Activated CD8-positive, alpha-beta memory T cell treated with anti-CD3 and anti-CD28 coated beads for 36 hours (primary cell): ENCODE measurements around the gene GSK3A. TPM values are rescaled to one million over a fixed set of nuclear protein-coding genes. Genes with fewer than 3 reads are reported as not detected.

Experiments
- CTCF ChIA-PET: fragments of 350-600 bp; sonication (Branson Sonifier 250); formaldehyde crosslinking; loops from one replicate; lab custom pipeline; 2021; ENCODE audit warnings: antibody characterized with exemption; lab: Charles Lee
- POLR2A ChIA-PET: fragments of 350-600 bp; sonication (Branson Sonifier 250); formaldehyde crosslinking; loops from one replicate; lab custom pipeline; 2021; ENCODE audit warnings: antibody characterized with exemption; lab: Charles Lee
- total RNA-seq, 2 experiments: library from RNA; stranded (reverse); gene quantifications; one replicate each; pipeline ENCODE4 v1.2.3, GENCODE V29; 2021

Gene GSK3A
- total RNA-seq, 2 experiments from 2014 or later: 50.3 to 50.8 TPM

DNA sequence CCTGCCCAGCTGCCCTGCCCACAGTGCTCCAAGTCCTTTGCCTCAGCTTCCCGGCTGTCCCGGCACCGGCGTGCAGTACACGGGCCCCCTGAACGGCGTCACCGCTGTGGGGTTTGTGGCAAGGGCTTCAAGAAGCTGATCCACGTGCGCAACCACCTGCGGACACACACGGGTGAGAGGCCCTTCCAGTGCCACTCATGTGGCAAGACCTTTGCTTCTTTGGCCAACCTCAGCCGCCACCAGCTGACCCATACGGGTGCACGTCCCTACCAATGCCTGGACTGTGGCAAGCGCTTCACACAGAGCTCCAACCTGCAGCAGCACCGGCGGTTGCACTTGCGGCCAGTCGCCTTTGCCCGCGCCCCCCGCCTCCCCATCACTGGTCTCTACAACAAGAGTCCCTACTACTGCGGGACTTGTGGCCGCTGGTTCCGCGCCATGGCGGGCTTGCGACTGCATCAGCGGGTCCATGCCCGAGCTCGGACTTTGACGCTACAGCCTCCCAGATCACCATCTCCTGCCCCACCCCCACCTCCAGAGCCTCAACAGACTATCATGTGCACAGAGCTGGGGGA, 16.6 kb downstream of the GSK3A start:
- ChIA-PET POLR2A (interaction anchor here (0.6 kb wide), 1 partner anchor 11 kb away, joined by 3 read pairs; no protein-coding TSS in a partner anchor), CTCF (no interaction called here)

DNA sequence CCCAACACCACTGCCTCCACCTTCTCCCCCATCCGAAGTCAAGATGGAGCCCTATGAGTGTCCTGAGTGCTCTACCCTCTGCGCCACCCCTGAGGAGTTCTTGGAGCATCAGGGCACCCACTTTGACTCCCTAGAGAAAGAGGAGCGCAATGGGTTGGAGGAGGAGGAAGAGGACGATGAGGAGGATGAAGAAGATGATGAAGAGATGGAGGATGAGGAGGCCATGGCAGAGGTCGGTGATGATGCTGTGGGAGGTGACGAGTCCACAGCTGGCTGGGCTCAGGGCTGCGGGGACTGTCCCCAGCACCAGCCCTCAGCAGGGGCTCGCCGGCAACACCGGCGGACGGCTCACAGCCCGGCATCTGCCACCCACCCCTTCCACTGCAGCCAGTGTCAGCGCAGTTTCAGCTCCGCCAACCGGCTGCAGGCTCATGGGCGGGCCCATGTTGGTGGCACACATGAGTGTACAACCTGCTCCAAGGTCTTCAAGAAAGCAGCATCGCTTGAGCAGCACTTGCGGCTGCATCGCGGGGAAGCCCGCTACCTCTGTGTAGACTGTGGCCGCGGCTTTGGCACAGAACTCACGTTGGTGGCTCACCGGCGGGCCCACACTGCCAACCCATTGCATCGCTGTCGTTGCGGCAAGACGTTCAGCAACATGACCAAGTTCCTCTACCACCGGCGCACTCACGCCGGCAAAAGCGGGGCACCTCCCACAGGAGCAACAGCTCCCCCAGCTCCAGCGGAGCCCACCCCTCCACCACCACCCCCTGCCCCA, 17.3 kb downstream of the GSK3A start:
- CTCF ChIA-PET: interaction anchor here (1.1 to 1.5 kb wide), 2 partner anchors 18 to 117 kb away, joined by 3 to 4 read pairs; partner anchors contain the start of gene GSK3A
- POLR2A ChIA-PET: interaction anchor here (0.6 to 1.3 kb wide), 2 partner anchors 9 to 12 kb away, joined by 3 to 4 read pairs; no protein-coding TSS in a partner anchor

GRCh38 chr19:42220751-42221097, 21.7 kb downstream of the GSK3A start:
- ChIA-PET CTCF (interaction anchor here (0.6 to 2.6 kb wide), 5 partner anchors 9 to 112 kb away, joined by 3 to 9 read pairs (median 4); partner anchors contain the start of gene POU2F2), POLR2A (interaction anchor here (0.6 to 1.3 kb wide), 2 partner anchors 13 to 467 kb away, joined by 5 to 7 read pairs; no protein-coding TSS in a partner anchor)

- CTCF ChIA-PET: interaction anchor here (0.6 to 2.6 kb wide), 6 partner anchors 10 to 112 kb away, joined by 3 to 9 read pairs (median 4); partner anchors contain the start of gene POU2F2
- POLR2A ChIA-PET: interaction anchor here (1.0 to 1.3 kb wide), 2 partner anchors 13 to 22 kb away, joined by 5 to 7 read pairs; partner anchors contain the start of gene GSK3A
These were observed 22.3 kb downstream of the GSK3A start, which contains the start of gene ZNF526 for GRCh38 chr19:42219812-42220750. ZNF526 (plus strand) TSS chr19:42220312; CDS start chr19:42224404, 4,092 bp downstream.

DNA sequence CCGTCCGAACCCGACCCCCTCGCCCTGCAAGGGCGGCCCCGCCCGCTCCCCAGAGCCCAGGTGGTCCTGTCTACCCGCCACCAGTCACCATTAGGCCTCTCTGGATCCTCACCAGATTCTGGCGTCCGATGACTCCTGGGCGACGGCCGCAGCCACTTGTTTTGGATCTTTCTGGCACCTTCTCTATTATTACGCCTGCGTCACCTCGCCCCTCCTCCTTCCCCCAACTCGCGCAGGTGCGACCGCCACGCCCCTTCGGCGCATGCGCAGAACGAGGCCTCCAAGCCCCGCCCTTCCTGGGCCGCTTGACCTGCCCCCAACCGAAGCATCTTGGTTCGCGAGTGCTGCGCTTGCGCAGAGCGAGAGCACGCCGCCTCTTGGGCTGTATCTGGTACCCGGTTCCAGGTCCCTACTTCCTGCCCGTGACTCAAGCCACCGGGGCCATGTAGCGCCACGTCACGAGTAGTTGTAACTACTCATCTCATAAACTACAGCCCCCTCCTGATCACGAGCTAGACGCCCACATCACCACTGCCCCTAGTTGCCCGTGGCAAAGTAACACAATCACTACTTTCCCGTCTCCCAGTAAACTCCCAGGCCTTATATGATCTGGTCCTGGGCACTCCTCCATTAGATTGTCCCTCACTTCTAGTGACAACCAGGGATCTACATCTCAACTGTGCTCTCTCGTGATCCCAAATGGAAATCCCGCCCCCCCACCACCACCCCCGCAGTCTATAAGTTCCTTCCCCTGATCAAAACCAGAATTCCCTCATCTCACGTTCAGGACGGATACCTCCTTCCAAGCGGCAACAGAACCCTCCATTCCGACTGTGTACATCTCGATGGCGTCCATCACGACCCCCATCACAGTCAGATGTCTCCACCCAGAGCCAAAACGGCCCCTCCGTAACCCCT, 24.6 kb downstream of the GSK3A start, which contains the start of gene DEDD2:
Gene DEDD2 (minus strand): TSS at position 158 of the 918 bp plus-strand sequence. CDS start 670 bp downstream, outside the sequence.
- POLR2A ChIA-PET: interaction anchor here (0.8 to 1.1 kb wide), 2 partner anchors 18 to 28 kb away, joined by 4 read pairs; no protein-coding TSS in a partner anchor
- CTCF ChIA-PET: interaction anchor here (0.6 to 2.7 kb wide), 5 partner anchors 17 to 62 kb away, joined by 3 to 14 read pairs (median 4); no protein-coding TSS in a partner anchor

DNA sequence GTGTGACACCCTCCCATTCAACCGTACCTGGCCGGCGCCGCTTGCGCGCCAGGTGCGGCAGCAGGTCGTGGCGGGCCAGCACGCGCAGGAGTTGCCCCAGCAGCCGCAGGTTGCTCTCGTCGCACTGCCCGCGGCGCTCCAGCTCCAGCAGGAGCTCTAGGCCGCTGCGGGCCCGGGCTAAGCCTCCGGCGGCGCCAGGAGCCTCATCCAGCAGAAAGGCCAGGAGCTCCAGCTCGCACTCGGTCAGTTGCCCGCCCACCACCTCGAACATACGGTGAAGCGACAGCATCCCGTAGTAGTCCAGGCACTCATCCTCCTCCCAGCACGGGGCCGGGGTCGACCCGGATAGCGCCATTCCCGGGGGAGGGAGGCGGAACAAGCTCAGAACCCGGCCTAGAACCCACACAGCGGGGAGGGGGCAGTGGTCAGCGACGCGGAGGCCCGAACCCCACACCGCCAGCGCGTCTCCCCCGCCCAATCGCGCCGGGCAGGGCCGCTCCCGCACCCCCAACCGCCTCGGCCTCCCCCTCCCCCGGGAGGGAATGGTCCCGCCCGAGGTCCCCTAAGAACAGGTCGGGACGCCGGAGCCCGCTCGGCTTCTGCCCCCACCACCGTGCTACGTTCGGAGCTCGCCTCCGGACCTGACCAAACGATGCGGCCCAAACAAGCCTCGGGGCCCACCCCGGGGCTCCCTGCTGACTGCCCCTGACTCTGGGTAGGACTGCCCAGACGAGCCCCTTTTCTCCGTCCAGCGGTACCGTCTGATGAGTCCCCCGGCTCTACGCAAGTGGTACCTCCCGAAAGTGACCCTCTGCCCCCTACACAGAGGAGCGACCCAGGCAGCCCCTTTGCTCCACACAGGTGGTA, 25.5 kb downstream of the GSK3A start:
- ChIA-PET POLR2A (interaction anchor here (0.8 to 1.1 kb wide), 2 partner anchors 17 to 29 kb away, joined by 4 read pairs; no protein-coding TSS in a partner anchor), CTCF (interaction anchor here (0.6 to 2.7 kb wide), 6 partner anchors 16 to 84 kb away, joined by 3 to 14 read pairs (median 4); partner anchors contain the start of gene POU2F2)

DNA sequence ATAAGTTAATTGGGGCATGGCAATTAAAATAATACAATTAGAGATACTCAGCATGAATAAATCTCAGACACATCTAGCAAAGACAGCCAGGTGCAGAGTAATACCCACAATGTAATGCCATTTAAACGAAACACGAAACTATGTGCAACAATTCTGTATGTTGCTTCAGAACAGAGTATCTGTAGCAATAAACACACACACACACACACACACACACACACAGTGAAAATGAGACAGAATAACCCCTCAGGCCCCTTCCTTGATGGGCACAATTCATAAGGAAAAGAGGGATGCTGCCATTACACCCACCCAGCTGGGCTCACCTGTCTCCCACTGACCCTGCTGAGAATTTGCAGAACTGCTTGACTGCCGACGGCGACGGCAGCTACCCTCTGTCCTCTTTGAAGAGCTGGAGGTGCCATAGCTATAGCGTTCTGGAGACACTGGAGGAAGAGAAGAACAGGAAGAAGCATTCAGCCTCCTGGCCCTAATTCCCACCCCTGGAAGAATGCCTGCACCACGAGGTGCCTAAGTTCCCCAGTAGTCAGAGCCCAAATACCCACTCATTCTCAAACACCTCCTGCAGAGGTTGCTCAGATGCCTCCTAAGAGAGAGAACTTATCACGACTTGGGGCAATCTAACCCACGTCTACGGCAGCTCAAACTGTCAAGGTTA, 27.5 kb downstream of the GSK3A start:
- ChIA-PET POLR2A (interaction anchor here (0.5 to 0.6 kb wide), 2 partner anchors 37 to 39 kb away, joined by 3 to 4 read pairs; no protein-coding TSS in a partner anchor), CTCF (interaction anchor here (1.0 to 2.7 kb wide), 3 partner anchors 16 to 65 kb away, joined by 3 to 14 read pairs (median 6); no protein-coding TSS in a partner anchor)

- CTCF ChIA-PET: interaction anchor here (1.0 kb wide), 1 partner anchor 36 kb away, joined by 3 read pairs; no protein-coding TSS in a partner anchor
- POLR2A ChIA-PET: no interaction called here
These were observed 29.5 kb downstream of the GSK3A start for GRCh38 chr19:42212886-42213285.

DNA sequence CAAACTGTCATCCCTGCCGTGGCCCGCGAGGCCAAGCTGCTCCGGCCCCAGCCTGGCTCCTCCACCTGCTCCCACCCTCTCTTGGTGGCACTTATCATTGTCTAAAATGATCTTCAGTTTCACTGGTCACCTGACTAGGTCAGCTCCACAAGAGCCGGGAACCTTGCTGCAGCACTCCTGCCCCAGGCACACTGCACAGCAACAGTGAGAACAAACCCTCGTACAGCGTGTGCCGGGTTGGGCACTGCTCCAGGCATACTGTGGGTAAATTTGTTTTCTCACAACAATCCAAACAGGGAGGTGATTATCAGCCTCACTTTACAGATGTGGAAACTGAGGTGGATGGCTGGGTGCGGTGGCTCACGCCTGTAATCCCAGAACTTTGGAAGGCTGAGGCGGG, 33.8 kb downstream of the GSK3A start:
- CTCF ChIA-PET: no interaction called here

GRCh38 chr19:42207767-42208271, 34.6 kb downstream of the GSK3A start:
- POLR2A ChIA-PET: interaction anchor here (0.5 kb wide), 1 partner anchor 137 kb away, joined by 4 read pairs; no protein-coding TSS in a partner anchor
- CTCF ChIA-PET: interaction anchor here (1.1 kb wide), 1 partner anchor 23 kb away, joined by 3 read pairs; no protein-coding TSS in a partner anchor

More for the DNA sequence above, 33.8 kb downstream of the GSK3A start:
- POLR2A ChIA-PET: interaction anchor here (0.5 kb wide), 1 partner anchor 138 kb away, joined by 4 read pairs; no protein-coding TSS in a partner anchor

DNA sequence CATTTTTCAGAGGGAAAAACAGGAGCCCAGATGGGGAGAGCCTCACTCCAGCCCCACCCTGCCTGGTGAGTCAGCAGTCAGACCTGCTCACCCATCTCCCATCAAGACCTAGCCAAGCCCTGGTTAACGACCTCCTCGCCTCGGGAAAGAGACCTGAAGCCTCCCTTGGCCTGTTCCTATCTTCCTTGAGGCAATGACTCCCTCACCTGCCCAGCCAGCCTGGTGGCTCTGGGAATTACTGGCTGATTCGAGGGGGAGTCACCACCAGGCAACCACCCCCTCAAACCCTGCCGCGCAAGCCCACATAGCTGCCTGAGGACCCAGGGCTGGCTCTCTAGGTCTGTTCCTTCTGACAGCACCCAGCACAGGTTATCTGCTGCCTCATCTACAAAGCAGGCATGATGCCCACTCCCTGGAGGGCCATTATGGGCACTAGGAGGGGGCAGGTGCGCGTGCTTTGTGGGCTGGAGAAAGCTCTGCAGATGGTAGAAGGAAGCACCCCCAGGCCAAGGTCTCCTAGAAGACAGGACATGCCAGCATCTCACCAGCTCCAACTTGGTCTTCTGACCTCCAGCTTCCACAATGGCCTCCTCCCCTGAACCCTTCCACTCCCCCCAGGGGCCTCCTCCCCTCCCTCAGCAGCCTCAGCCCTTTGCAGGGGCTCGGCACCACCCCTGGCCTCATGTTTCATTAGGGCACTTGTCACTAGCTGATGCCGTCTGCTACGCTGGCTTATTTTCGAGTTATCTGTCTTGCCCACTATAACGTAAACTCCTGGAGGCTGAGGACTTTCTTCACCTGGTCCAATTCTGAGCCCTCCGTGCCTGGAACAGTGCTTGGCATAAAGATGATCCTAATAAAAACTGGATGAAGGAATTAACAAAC, 35.3 kb downstream of the GSK3A start:
- ChIA-PET CTCF (interaction anchor here (1.0 to 1.1 kb wide), 3 partner anchors 22 to 32 kb away, joined by 3 read pairs; no protein-coding TSS in a partner anchor), POLR2A (no interaction called here)

DNA sequence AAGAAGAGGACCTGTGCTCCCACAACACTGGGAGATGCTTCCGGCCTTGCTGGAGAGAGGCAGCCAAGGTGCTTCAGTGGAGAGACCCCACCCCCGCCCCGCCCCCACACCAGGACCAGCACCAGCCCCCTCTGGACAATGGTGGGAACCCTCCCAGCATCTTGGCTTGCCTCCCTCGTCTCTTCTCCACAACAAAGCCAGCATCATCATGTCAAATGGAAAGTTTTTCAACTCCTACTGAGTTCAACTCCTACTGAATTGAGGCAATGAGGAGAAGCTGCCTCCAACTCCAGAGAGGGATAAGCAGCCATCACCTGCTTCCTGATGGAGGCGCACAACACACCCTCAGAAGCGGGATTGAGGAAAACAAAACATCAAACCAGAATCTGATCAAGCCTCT, 37.7 kb downstream of the GSK3A start:
- CTCF ChIA-PET: no interaction called here
- POLR2A ChIA-PET: no interaction called here

- POLR2A ChIA-PET: interaction anchor here (0.5 kb wide), 1 partner anchor 65 kb away, joined by 3 read pairs; the partner anchor contains the start of gene CIC
- CTCF ChIA-PET: no interaction called here
These were observed 38.7 kb downstream of the GSK3A start for GRCh38 chr19:42203700-42204099.

GRCh38 chr19:42202290-42202880, 40.0 kb downstream of the GSK3A start:
- CTCF ChIA-PET: interaction anchor here (0.9 to 3.1 kb wide), 3 partner anchors 17 to 94 kb away, joined by 3 to 20 read pairs (median 4); partner anchors contain the start of gene POU2F2

More at GRCh38 chr19:42202290-42202880, 40.0 kb downstream of the GSK3A start:
- POLR2A ChIA-PET: no interaction called here
